Gastrocnemius medialis (tissue), 4 donors: ENCODE data around the gene CPVL. TPM values are rescaled to one million over a fixed set of nuclear protein-coding genes. Genes with fewer than 3 reads are reported as not detected.

Experiments
- ATAC-seq, 2 donors: fragments of 150-250 bp; one replicate each; pipeline ENCODE4 v1.9.1; 2016
- DNase-seq, 2 donors: peaks; one replicate each; pipeline ENCODE4 v3.0.0-alpha.2; 2019
- H3K27ac ChIP-seq, 4 donors: fragments of 200-600 bp; sonication (generic); 1 replicate in 1 of 4; 2 replicates in 3 of 4; pipeline ENCODE4 v1.5.1; 2016 to 2018; ENCODE audit warnings: mild to moderate bottlenecking in 2 of 4, moderate library complexity in 1 of 4
- H3K27me3 ChIP-seq, 3 donors: fragments of 200-600 bp; sonication (generic) in 2 of 3; 1 replicate in 1 of 3; 2 replicates in 2 of 3; pipeline versions ENCODE4 v1.5.1 to v1.6.0; 2016 to 2019; ENCODE audit warnings: mild to moderate bottlenecking in 1 of 3, moderate library complexity in 1 of 3
- H3K36me3 ChIP-seq, 2 donors: fragments of 200-600 bp; sonication (generic) in 1 of 2; one replicate each; pipeline ENCODE4 v1.5.1; 2017 to 2018
- H3K4me1 ChIP-seq, 2 donors: fragments of 200-600 bp; sonication (generic) in 1 of 2; one replicate each; pipeline ENCODE4 v1.5.1; 2016 to 2017; ENCODE audit warnings: mild to moderate bottlenecking in 2 of 2
- H3K4me3 ChIP-seq, 4 donors: fragments of 200-600 bp; sonication (generic) in 3 of 4; 1 replicate in 1 of 4; 2 replicates in 3 of 4; pipeline ENCODE4 v1.5.1; 2016 to 2019; ENCODE audit warnings: mild to moderate bottlenecking in 2 of 4
- H3K9me3 ChIP-seq, 3 donors: fragments of 200-600 bp; sonication (generic) in 2 of 3; 1 replicate in 1 of 3; 2 replicates in 2 of 3; pipeline ENCODE4 v1.5.1; 2016 to 2019
- POLR2A ChIP-seq, 2 donors: fragments of 450-650 bp; IDR thresholded peaks; one replicate each; pipeline ENCODE4 v1.6.1; 2017; ENCODE audit warnings: antibody characterized with exemption in 2 of 2, mild to moderate bottlenecking in 2 of 2, moderate library complexity in 2 of 2
- in situ Hi-C, 4 donors: fragments of 200-750 bp; cut with MboI; loops; one replicate each; pipeline versions ENCODE4 v1.15.0 to v1.8.0; 2017; ENCODE audit warnings: low sequenced_read_pairs in 4 of 4
- intact Hi-C: fragments of 100-400 bp; cut with DNase I; formaldehyde crosslinking; loops from one replicate; pipeline ENCODE4 v1.15.1; 2023; ENCODE audit warnings: low total_unique reads
- total RNA-seq, 4 donors: library from RNA; depleted of rRNA; stranded (reverse); fragments of >200 nt; gene quantifications; one replicate each; pipeline versions ENCODE4 v1.1.0 to v1.2.3, GENCODE V29; 2016
- TF ChIP-seq, protein P1 (sequence below), 5 experiments: fragments of 450-650 bp in 3 of 5; fragments of 200-600 bp in 2 of 5; sonication (generic) in 2 of 5; IDR thresholded peaks in 4 of 5; conservative IDR thresholded peaks in 1 of 5; 1 replicate in 4 of 5; 2 replicates in 1 of 5; pipeline ENCODE4 v1.5.1; 2016 to 2019; ENCODE audit warnings: antibody characterized with exemption in 5 of 5, mild to moderate bottlenecking in 3 of 5, moderate library complexity in 3 of 5

CPVL gene
- total RNA-seq, 4 donors from 2014 or later, result 5.6 to 11.8 (median 6.2) TPM

DNA sequence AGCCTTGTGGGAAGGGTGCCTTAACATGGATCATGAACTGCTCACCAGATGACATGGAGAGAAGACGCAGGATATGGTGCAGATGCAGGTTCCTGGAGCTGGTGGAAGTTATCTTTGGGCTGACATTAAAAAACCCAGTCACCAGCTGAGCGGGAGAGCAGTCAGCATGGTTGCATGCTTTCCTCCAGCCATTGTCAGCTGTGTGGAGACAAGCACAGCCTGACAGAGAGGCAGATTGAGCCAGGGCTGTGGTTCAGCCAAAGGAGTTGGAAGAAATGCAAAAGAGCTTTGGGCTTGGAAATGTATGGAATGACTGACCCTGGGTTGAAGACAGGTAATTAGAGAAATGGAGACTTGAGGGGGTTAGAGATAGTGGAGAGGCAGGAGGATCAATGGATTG lies 79.7 kb downstream of the CPVL start:
- H3K36me3 ChIP-seq, result no peaks in the 10 kb centered on the region
- ATAC-seq (no peak), DNase-seq (no peak)
- intact Hi-C loops, result no loop called here
- H3K9me3 ChIP-seq, result no peaks in the 10 kb centered on the region
- TF ChIP-seq, protein P1, sequence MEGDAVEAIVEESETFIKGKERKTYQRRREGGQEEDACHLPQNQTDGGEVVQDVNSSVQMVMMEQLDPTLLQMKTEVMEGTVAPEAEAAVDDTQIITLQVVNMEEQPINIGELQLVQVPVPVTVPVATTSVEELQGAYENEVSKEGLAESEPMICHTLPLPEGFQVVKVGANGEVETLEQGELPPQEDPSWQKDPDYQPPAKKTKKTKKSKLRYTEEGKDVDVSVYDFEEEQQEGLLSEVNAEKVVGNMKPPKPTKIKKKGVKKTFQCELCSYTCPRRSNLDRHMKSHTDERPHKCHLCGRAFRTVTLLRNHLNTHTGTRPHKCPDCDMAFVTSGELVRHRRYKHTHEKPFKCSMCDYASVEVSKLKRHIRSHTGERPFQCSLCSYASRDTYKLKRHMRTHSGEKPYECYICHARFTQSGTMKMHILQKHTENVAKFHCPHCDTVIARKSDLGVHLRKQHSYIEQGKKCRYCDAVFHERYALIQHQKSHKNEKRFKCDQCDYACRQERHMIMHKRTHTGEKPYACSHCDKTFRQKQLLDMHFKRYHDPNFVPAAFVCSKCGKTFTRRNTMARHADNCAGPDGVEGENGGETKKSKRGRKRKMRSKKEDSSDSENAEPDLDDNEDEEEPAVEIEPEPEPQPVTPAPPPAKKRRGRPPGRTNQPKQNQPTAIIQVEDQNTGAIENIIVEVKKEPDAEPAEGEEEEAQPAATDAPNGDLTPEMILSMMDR (IDR thresholded peaks at IDR 0.05 in 4 of 5, conservative IDR thresholded peaks at IDR 0.05 in 1 of 5), result no peak
- TF ChIP-seq POLR2A (IDR thresholded peaks at IDR 0.05), result no peak
- H3K4me1 ChIP-seq, result no peaks in the 10 kb centered on the region
- no peak overlapping the region for H3K4me3 ChIP-seq
- H3K27me3 ChIP-seq, result no peaks in the 10 kb centered on the region
- no peak overlapping the region for H3K27ac ChIP-seq
- in situ Hi-C loops, result no loop called here

DNA sequence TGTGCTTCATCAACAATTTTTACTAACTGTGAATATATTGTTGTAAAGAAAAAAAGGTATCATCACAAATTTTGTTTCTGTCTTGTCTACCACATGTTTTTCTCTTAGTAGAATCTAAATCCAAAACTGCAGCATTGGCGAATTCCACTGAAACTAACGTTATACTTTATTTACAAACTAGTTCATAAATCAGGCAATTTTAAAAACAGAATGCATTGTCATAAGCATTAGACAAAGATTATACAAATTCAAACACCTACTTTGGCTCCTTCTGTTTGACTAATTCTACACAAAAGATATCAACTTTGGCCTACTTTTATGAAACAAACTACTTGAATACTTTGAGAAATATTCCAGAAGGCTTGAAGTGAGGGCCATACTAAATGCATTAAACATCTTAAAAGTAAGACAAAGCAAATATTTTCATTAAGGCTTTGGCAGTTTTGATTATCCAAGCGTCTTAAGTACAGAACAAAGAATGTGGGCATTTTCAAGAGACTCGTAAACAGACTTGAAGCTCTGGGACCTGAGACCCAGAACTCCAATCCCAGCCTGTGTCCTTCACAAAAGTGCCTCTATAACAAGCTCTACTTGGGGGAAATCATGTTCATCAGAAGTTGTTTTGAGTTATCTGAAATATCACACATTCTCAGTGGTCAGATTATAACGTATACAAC lies 81.0 kb downstream of the CPVL start:
- Histone ChIP-seq H3K27ac (no peak overlapping the region), H3K4me3 (no peak overlapping the region), H3K4me1 (no peaks in the 10 kb centered on the region), H3K27me3 (no peaks in the 10 kb centered on the region), H3K9me3 (no peaks in the 10 kb centered on the region), H3K36me3 (no peaks in the 10 kb centered on the region)
- in situ Hi-C loops (no loop called here), intact Hi-C loops (no loop called here)
- ATAC-seq (no peak), DNase-seq (no peak)
- TF ChIP-seq POLR2A (IDR thresholded peaks at IDR 0.05), result no peak
- TF ChIP-seq, protein P1 (IDR thresholded peaks at IDR 0.05 in 4 of 5, conservative IDR thresholded peaks at IDR 0.05 in 1 of 5), result no peak

DNA sequence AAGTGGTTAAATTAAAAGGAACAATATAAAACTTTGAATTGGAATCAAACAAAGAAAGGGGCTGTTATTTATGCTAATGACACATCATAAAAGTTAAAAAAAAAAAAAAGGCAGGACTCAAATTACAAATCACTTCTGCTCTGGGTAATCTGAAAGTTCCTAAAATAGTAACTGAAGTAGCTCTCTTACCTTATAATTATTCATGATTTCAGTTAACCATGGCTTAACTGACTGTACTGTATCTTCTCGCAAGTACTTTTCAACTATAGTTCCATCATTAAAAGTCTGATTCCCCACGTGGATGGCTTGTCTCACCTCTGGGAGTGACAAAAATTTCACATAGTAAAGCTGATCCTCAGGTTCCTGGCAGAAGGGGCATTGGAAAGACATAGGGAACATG lies 82.5 kb downstream of the CPVL start:
- DNase-seq, result no peak
- Histone ChIP-seq H3K4me3 (no peak overlapping the region), H3K27me3 (no peaks in the 10 kb centered on the region), H3K9me3 (no peaks in the 10 kb centered on the region), H3K27ac (no peak overlapping the region), H3K4me1 (no peaks in the 10 kb centered on the region), H3K36me3 (no peaks in the 10 kb centered on the region)
- intact Hi-C loops (no loop called here), in situ Hi-C loops (no loop called here)
- TF ChIP-seq POLR2A (IDR thresholded peaks at IDR 0.05), result no peak
- TF ChIP-seq, protein P1 (IDR thresholded peaks at IDR 0.05 in 4 of 5, conservative IDR thresholded peaks at IDR 0.05 in 1 of 5), result no peak
- ATAC-seq, result no peak

DNA sequence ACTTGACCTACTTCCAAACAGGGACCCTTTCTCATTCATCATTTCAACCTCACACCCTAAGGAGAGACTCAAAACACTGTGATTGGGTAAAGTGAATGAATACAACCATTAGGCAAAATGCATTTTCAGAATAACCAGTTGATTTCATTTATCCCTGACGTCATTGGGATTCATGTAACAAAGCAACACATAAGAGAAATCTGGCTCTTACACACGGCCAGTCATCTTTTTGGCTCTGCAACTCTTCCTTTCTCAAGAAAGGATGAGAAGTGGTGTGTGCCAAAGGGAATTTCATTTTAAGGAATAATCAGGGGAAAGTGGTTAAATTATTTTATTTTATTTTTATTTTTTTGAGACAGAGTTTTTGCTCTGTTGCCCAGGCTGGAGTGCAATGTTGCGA lies 83.1 kb downstream of the CPVL start:
- H3K27me3 ChIP-seq, result no peaks in the 10 kb centered on the region
- H3K4me3 ChIP-seq, result no peak overlapping the region
- H3K9me3 ChIP-seq, result no peaks in the 10 kb centered on the region
- intact Hi-C loops, result no loop called here
- ATAC-seq (no peak), DNase-seq (no peak)
- H3K36me3 ChIP-seq, result no peaks in the 10 kb centered on the region
- no peak for TF ChIP-seq POLR2A (IDR thresholded peaks at IDR 0.05)
- TF ChIP-seq, protein P1 (IDR thresholded peaks at IDR 0.05 in 4 of 5, conservative IDR thresholded peaks at IDR 0.05 in 1 of 5), result no peak
- no peak overlapping the region for H3K27ac ChIP-seq
- no peaks in the 10 kb centered on the region for H3K4me1 ChIP-seq
- in situ Hi-C loops, result no loop called here
